T47D (cell line): ENCODE data around the gene TM9SF2.
A peak's percentile ranks its signal among the peaks of the same experiment; 100 is the strongest.
"Not testable (repeated sequence)": the region's sequence is repeated elsewhere in the genome, so short reads cannot be mapped to it uniquely, and the experiment has no call there.

Experiments used
- DNase-seq, 2 experiments: peaks; one replicate each; pipeline versions ENCODE4 v3.0.0 to v3.0.0-alpha.2; 2011 to 2012; ENCODE audit warnings: low read depth in 1 of 2, low spot score in 1 of 2
- JUND ChIP-seq: IDR thresholded peaks from 2 replicates; pipeline ENCODE4 v1.6.1; 2012; ENCODE audit warnings: low read depth
- in situ Hi-C: cut with HindIII; loops from 2 replicates; pipeline ENCODE4 v1.10.0; 2016; ENCODE audit warnings: low sequenced_read_pairs, low pct_unique_long_range_greater_than_20kb

TM9SF2 gene

GRCh38 chr13:99471221-99472121 lies 29.8 kb upstream of the TM9SF2 start:
- in situ Hi-C loops: no loop called here
- TF ChIP-seq JUND: no peak
- DNase-seq: no peak

GRCh38 chr13:99472122-99472440 lies 29.2 kb upstream of the TM9SF2 start:
- TF ChIP-seq JUND: no peak
- in situ Hi-C loops: no loop called here
- DNase-seq: no peak

GRCh38 chr13:99473515-99473914 lies 27.8 kb upstream of the TM9SF2 start:
- in situ Hi-C loops: no loop called here
- no peak for DNase-seq
- no peak for TF ChIP-seq JUND

GRCh38 chr13:99476648-99477047 lies 24.6 kb upstream of the TM9SF2 start:
- in situ Hi-C loops: no loop called here

GRCh38 chr13:99477493-99477892 lies 23.8 kb upstream of the TM9SF2 start:
- 0 out of 2 replicates have a peak, but pooled peaks have one; percentile 29 for TF ChIP-seq JUND
- in situ Hi-C loops: no loop called here
- peak in 1 of 2 experiments; percentile 86 for DNase-seq

More at GRCh38 chr13:99476648-99477047, 24.6 kb upstream of the TM9SF2 start:
- no peak for TF ChIP-seq JUND
- DNase-seq: no peak

- DNase-seq: peak in 1 of 2 experiments; percentile 31
- no peak for TF ChIP-seq JUND
- in situ Hi-C loops: no loop called here
These were observed 19.9 kb upstream of the TM9SF2 start for GRCh38 chr13:99481366-99481765.

GRCh38 chr13:99484473-99484872 lies 16.8 kb upstream of the TM9SF2 start:
- DNase-seq: no peak
- in situ Hi-C loops: no loop called here
- no peak for TF ChIP-seq JUND

GRCh38 chr13:99486996-99487395 lies 14.3 kb upstream of the TM9SF2 start:
- no peak for TF ChIP-seq JUND
- in situ Hi-C loops: no loop called here
- DNase-seq: no peak

- no peak for TF ChIP-seq JUND
- no peak for DNase-seq
- in situ Hi-C loops: no loop called here
These were observed 12.2 kb upstream of the TM9SF2 start for GRCh38 chr13:99489028-99489427.

- DNase-seq, in situ Hi-C loops: not testable (repeated sequence)
These were observed 9.5 kb upstream of the TM9SF2 start for GRCh38 chr13:99491750-99492149.

- in situ Hi-C loops: no loop called here
- peak in 1 of 2 experiments; percentile 39 for DNase-seq
- no peak for TF ChIP-seq JUND
These were observed 5.6 kb upstream of the TM9SF2 start for GRCh38 chr13:99495466-99496183.

GRCh38 chr13:99496184-99497142 lies 4.8 kb upstream of the TM9SF2 start:
- TF ChIP-seq JUND: no peak
- in situ Hi-C loops: no loop called here
- DNase-seq: peak in 1 of 2 experiments; percentile 97
